Fibroblast of skin of right quadriceps (primary cell): ENCODE results near the gene FNDC3B.
"Not testable (repeated sequence)": the region's sequence is repeated elsewhere in the genome, so short reads cannot be mapped to it uniquely, and the experiment has no call there.

Experiments used
- DNase-seq: peaks from one replicate; pipeline ENCODE4 v3.0.0-alpha.2; 2013

The FNDC3B gene

DNA sequence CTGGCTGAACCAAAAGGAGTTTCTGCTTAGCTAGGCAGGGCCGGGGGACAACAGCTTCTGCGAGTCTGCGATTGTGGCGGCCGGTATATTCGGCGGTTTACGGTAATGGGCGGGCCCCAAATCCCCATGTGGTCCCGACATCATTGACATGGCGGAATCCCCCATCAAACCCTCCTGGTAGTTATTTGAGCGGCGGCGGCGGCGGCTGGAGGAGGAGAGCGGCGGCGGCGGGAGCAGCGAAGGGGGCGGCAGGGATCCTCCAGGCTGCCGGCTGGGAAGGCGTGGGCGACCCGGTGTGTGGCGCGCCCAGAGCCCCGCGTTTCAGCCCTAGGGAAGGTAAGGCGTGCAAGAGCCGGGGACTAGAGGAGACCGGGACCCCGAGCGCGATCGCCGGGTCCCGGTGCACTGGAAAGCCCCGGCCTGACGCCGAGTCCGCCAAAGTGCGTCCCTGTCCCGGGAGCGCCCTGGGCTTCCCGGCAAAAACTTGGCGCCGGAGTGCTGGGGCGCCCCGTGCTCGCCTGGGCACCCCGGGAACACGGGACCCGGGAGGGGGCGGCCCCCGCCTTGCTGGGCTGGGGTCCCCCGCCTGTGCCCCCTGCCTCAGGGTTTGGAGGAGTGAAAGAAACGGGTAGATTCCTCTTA, at the start of gene FNDC3B:
FNDC3B (plus strand) TSS at position 143 of the 642 bp plus-strand sequence. CDS start 72,902 bp downstream, outside the sequence.
- peak; percentile 97 for DNase-seq

DNA sequence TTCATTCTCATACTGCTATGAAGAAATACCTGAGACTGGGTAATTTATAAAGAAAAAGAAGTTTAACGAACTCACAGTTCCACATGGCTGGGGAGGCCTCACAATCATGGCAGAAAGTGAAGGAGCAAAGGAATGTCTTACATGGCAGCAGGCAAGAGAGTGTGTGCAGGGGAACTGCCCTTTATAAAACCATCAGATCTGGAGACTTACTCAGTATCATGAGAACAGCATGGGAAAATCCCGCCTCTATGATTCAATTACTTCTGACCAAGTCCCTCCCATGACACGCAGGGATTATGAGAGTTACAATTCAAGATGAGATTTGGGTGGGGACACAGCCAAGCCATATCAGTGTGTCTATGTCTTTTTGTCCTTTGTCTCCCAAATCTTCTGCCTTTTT, 49.1 kb upstream of the FNDC3B start:
- DNase-seq, result not testable (repeated sequence)

DNA sequence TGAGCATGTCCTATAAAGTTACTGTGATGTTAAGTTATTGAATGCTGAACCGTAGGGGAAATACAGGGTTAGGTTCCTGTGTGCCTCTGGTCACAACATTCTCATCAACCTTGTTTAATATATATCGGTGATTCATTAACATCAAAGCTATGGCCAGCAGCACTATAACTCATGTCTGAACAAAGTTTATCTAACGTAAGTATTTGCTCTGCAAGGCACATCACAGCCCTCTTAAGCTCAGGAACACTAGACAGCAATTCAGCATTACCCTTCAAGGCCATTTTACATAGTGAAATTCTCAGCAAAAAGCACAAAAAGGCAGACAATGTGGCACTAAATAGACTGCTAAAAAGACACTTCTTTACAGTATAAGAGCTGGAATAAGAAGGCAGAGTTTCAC, 48.2 kb upstream of the FNDC3B start:
- no peak for DNase-seq

DNA sequence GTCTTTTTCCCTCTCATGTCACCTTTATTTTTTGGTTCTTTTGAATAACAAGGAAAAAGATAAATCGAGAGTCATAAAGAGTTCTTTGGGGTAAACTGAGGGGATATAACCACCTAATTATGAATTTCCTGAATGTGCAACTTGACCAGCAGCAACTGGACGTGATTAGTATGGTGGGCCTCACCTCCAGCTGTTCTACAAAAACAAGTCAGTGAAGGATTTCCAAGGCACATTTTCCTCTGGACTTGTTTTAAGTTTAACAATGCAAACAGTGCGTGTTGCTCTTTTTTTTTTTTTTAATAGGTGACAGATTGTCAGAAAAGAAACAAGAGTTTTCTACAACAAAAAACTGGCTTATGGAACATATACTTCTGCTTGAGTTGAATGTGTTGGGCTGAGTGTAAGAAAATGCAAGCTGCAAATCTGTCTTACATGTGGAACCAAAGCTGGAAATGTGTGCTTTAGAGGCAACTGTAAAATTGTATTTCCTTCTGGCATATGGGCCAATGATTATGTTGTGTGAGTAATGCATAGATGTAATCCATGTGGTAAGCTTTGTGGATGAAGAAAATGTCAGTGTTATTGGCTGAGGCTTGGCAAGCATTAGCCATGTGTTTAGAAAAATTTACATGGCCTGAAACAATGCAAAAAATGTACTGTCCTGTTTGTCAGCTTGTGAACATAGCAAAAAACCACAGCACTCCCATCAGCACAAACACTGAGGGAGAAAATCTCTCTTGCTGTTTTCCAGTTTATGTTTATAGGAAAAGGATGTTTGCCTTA, 44.5 kb upstream of the FNDC3B start:
- DNase-seq, result peak; percentile 96

DNA sequence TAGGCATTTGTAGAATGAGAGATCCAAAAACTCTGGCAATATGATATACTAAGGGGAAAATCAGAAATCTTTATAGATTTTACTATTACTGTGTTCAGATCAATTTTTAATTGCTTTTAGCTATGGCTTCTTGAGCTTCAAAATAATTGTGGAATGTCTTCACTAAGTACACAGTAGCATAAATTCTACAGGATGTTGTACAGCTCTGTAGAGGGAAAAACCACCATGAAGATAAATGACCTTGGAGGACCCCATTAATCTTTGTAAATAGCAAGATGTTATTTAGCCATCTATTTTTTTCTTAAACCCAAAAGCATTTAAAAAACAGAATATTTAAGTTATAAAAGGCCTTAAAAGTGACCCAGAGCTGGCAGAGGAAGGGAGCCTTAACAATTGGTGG, 43.9 kb upstream of the FNDC3B start:
- peak; percentile 48 for DNase-seq

DNA sequence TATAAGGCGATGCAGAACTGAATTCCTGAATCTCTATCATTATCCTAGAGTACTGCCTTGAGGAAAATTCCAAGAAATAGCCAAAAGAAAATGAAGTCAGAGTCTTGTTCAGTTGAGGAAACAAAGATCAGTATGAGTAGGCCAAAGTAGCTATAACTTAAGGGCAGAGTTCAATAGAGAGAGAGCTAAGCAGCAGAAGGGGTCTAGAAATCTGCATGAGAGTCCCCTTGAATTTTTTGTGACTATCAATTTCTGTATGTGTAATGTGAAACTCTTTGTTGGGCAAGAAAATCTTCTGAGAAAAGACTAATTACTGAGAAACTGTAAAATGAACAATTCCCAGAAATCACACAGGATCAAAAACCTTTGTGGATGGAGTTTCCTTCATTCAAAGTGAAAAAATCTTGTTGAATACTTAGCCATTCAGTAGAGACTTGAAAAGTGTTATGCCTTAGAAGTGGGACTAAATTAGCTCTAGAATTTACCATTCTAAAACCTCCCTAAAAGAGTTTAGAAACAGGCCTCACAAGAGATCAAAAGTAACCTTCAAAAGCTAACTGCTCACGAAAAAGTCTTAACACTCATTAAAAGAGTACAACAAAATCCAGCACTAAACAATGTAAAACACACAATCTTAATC, 43.1 kb upstream of the FNDC3B start:
- DNase-seq, result no peak

DNA sequence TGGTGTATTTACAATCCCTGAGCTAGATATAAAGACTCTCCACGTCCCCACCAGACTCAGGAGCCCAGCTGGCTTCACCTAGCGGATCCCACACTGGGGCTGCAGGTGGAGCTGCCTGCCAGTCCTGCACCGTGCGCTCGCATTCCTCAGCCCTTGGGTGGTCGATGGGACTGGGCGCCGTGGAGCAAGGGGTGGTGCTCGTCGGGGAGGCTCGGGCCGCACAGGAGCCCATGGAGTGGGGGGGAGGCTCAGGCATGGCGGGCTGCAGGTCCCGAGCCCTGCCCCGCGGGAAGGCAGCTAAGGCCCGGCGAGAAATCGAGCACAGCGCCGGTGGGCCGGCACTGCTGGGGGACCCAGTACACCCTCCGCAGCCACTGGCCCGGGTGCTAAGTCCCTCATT, 40.6 kb upstream of the FNDC3B start:
- not testable (repeated sequence) for DNase-seq

DNA sequence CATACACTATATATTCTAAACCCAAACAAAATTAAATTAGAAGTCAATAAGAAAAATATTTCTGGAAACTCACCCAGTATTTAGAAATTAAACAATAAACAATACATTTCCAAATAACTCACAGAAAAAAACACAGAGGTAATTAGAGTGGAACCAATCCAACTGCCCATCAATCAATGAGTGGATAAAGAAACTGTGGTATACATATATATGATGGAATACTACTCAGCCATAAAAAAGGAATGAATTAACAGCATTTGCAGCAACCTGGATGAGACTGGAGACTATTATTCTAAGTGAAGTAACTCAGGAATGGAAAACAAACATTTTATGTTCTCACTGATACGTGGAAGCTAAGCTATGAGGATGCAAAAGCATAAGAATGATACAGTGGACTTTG, 37.8 kb upstream of the FNDC3B start:
- DNase-seq, result not testable (repeated sequence)

DNA sequence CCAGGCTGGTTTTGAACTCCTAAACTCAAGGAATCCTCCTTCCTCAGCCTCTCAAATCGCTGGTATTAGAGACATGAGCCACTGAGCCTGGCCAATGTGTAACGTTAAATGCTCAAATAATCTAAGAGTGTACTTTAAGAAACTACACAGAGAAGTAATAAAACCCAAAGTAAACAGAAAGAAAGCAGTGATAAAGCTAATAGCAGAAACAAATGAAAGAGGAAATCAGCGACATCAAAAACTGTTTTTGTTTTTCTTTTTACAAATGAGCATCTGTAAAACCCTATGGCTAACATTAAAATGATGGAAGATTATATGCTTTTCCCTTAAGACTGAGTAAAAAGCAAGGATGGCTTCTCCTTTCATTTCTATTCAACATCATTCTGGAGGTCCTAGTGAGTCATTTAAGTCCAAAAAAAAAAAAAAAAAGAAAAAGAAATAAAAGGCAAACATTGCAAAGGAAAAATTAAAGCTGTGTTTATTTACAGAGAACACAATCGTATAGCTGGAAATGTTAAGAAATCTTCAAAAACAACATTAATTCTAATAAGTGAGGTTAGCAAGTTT, 36.8 kb upstream of the FNDC3B start:
- no peak for DNase-seq

DNA sequence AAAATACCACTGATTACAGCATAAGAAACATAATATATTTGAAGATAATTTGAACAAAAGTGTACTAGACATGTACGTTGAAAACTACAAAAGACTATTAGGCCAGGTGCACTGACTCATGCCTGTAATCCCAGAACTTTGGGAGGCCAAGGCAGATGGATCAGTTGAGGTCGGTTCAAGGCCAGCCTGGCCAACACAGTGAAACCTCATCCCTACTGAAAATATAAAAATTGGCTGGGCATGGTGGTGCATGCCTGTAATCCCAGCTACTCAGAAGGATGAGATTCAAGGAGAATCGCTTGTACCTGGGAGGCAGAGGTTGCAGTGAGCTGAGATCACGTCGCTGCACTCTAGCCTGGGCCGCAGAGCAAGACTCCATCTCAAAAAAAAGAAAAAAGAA, 36.2 kb upstream of the FNDC3B start:
- no peak for DNase-seq

DNA sequence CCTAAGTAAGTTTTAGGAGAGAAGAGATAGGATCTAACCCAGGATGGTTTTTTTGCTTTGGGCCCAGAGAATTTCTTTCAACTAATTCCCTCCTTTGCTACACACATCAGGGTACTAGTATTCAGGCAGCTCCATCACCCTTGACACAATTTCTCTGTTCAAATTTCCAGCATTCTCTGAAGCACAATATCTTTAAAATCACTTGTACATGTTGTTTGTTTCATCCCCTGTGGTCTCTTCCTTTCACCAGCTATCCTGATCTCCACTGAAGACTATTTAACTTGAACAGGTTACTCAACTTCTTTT, 32.4 kb upstream of the FNDC3B start:
- DNase-seq, result no peak

DNA sequence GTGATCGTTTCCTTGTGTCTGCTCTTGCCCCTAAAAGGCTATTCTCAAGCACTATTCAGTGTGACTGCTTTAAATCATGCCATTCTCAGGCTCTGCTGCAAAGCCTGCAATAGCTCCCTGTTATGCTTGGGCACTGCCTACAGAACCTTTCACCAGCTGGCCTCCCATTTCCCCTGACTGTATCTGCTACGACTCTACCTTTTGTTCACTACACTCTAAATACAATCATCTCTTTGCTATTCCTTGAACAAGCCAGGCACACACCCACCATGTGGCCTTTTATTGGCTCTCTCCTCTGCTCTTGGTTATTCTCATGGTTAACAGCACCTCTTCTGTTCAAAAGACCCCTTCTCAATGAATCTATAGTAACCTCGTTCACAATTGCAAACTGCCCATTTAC, 29.6 kb upstream of the FNDC3B start:
- DNase-seq, result no peak

DNA sequence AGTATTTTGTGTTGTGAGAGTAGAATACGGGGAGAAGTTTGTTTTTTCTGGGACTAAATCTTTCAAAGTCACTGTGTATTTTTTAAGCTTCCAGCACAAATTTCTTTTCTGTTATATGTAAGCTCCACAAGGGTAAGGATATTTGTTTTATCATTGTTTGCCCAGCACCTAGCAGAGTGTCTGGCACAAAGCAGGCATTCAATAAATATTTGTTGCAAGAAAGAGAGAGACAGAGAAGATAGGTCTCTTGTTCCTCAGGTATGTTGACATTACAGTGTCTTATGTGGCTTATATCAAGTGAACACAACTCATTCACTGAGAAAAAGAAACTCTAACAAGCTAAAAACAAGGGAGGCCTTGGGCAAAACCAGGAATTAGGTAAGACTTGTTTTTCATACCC, 26.6 kb upstream of the FNDC3B start:
- no peak for DNase-seq

DNA sequence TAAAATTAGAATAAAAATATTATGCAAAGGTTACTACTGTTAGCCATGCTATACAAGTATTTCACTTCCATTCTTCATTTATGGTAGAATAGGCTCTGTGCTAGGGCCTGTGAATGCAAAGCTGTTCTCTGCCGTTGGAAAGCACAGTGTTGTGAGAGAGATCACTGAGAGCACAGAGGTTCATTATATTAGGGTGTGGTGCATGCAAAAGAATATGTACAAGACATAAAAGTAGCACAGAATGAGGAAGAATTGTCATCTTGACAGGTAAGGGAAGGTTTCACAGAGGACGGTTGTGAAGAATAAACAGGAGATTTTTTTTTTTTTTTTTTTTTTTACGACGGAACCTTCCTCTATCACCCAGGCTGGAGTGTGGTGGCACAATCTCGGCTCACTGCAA, 25.2 kb upstream of the FNDC3B start:
- DNase-seq, result no peak

DNA sequence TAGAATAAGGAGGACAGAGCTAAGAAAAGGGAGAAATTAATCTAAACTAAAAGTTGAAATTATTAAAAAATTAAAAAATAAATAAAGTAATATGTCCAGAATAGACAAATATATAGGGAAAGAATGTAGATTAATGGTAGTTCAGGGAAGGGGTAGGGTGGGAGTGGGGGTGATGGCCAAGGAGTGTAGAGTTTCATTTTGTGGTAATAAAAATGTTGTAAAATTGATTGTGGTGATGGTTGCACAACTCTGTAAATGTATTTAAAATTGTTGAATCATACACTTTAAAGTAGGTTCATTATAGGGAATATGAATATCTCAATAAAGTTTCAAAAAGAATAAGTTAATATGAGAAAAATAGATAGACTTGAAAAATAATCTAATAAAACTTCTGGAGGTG, 21.0 kb upstream of the FNDC3B start:
- DNase-seq, result no peak

DNA sequence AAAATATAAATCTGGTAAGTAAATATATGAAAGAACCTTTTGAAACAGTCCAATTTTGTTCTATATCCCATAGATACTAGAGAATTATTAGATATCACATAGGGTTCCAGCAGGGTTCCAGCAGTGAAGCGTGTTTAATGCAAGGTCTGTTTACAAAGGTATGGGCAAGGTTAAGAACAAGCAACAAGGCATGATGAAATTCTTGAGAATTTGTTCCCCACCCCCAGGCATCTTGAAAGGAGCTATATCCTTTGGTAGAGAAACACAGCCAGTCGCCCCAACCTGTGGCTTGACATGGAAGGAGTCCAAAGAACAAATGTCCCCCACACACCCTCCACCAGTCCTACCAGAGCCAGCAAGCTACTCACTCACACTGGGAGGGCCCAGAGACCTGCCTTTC, 18.6 kb upstream of the FNDC3B start:
- no peak for DNase-seq

DNA sequence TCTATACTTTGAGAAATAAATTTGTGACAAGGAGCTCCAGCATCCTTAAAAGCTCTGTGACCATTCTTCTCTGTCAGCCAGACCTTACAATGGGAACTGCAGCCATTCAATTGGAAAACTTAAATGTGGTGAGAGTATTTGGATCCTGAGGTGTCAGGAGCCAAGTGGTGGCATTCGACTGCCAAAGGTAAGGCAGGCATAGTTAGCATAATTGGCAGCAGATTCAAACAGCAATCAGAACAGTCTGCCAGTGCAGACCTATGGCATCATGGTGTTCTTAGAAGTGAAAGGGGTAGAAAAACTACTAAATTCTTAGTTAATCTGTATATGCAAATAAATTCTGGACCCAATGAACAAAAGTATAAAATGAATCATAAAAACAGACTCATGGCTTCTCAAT, 18.2 kb upstream of the FNDC3B start:
- no peak for DNase-seq

DNA sequence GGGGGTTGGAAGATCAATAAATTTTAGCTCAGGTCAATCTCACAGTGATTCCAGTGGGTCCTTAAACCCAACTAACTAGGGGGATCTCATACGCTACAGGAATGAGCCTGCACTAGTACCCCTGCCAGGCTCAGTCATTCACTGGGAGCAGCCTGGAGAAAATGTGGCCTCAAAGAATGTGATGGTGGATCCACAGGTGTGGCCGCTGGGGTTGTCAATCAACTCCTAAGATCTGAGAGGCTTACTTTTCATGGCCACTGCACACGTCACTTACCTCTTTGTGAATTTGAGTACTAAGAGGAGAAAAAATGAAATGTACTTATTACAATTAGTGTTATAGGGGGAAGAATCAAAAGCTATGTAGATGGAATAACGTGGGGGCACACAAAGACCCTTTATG, 17.5 kb upstream of the FNDC3B start:
- no peak for DNase-seq

DNA sequence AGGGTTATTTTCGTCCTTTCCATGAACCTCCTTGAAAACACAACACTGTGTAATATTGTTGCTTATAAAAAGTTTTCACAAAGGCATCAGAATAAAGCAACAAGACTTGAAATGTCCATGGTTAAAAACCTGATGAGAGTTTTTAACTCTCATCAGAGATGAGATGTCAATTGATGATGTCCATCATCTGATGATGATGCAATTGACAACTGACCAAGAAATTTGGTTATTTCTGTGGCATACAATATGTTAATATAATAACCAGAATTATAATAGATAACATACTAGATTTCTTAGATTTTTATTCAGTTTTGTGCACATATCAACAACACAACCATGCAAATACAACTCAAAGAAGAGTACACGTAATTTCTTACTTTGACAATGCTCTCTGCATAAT, 15.5 kb upstream of the FNDC3B start:
- DNase-seq, result no peak

DNA sequence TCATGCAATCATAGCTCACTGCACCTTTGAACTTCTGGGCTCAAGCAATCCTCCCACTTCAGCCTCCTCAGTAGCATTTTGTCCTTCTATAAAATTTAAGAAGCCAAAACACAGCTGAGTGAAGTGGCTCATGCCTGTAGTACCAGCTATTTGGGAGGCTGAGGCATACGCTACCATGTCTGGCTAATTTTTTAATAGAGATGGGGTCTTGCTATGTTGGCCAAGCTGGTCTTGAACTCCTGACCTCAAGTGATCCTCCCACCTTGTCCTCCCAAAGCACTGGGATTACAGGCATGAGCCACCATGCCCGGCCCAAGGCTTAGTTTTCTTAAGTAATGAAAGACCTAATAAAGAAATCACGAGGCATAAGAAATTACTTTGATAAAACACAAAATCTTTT, 14.7 kb upstream of the FNDC3B start:
- DNase-seq, result no peak

DNA sequence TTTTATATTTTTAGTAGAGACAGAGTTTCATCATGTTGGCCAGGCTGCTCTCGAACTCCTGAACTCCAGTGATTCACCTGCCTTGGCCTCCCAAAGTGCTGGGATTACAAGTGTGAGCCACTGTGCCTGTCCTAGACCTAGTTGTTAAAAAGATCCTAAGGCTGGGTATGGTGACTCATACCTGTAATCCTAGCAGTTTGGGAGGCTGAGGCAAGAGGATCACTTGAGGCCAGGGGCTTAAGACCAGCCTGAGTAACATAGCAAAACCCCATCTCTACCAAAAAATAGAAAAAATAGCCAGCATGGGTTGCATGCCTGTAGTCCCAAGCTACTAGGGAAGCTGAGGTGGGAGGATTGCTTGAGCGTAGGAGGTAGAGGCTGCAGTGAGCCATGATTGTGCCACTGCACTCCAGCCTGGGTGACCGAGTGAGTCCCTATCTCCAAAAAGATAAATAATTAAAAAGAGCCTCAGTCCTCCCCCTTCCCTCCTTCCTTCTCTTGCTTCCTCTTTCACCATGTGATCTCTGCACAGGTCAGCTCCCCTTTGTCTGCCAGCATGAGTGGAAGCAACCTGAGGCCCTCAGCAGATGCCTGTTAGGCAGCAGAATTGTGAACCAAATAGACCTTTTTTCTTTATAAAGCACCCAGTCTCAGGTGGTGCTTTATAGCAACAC, 9.8 kb upstream of the FNDC3B start:
- DNase-seq, result no peak

DNA sequence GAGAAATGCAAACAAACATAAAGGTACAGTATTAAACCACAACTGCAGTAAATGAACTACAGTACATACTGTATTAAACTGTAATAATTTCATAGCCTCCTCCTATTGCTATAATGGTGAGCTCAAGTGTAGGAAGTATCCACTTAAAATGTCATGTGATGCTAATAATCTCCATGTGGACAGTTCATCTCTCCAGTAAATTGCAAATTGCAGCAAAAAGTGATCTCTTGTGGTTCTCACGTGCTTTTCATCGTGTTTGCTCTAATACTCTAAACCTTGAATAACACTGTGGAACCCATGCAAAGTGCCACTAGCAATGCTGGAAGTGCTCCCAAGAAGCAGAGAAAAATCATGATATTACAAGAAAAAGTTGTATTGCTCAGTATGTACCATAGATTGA, 9.2 kb upstream of the FNDC3B start:
- DNase-seq, result no peak

DNA sequence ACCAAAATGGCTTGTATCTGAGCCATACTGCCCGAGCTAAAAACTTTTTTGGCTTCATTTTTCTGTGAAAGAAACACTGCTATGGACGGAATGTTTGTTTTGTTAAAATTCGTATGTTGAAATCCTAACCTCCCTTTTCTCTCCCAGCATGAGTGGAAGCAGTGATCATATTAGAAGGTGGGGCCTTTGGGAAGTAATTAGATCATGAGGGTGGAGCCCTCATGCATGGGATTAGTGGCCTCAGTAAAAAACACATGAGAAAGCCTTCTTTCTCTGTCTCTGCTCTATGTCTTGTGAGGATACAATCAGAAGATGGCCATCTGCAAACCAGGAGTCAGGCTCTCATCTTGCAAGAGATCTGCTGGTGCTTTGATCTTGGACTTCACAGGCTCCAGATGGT, 7.4 kb upstream of the FNDC3B start:
- DNase-seq, result no peak

DNA sequence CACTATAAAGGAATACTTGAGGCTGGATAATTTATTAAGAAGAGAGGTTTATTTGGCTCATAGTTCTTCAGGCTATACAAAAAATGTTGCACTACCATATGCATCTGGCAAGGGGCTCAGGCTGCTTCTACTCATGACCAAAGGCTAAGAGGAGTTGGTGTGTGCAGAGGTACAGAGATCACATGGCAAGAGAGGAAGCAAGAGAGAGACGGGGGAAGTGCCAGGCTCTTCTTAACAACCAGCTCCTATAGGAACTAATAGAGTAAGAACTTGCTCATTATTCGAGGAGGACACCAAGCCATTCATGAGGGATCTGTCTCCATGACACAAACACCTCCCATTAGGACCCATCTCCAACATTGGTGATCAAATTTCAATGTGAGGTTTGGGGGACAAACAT, 6.0 kb upstream of the FNDC3B start:
- no peak for DNase-seq
